ENCODE data around the gene VWC2.

DNA sequence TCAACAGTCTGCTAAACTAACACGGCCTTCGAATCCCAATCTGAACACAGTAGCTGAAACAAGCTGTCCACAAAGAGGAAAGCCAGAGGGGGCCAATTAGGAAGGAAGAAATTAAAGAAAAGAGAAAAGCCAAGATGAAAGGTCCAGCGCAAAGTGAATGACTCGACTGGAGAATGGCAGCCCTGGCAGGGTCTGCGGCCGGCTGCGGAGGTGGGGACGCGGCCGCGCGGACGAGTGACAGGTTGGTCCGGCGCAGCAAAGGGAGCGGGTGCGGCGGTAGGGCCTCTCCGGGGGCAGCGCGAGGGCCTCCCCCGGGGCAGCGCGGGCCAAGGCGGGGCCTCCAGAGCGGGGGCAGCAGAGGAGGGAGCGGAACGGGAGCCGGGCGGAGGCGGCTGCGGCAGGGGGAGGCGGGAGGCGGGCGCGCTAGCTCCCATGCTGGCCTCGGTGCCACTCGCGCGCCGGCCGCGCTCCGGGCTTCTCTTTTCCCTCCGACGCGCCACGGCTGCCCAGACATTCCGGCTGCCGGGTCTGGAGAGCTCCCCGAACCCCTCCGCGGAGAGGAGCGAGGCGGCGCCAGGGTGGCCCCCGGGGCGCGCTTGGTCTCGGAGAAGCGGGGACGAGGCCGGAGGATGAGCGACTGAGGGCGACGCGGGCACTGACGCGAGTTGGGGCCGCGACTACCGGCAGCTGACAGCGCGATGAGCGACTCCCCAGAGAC lies at the start of gene VWC2:
- no peak for TF ChIP-seq POLR2A (IDR thresholded peaks at IDR 0.05)
- TF ChIP-seq, protein P1, sequence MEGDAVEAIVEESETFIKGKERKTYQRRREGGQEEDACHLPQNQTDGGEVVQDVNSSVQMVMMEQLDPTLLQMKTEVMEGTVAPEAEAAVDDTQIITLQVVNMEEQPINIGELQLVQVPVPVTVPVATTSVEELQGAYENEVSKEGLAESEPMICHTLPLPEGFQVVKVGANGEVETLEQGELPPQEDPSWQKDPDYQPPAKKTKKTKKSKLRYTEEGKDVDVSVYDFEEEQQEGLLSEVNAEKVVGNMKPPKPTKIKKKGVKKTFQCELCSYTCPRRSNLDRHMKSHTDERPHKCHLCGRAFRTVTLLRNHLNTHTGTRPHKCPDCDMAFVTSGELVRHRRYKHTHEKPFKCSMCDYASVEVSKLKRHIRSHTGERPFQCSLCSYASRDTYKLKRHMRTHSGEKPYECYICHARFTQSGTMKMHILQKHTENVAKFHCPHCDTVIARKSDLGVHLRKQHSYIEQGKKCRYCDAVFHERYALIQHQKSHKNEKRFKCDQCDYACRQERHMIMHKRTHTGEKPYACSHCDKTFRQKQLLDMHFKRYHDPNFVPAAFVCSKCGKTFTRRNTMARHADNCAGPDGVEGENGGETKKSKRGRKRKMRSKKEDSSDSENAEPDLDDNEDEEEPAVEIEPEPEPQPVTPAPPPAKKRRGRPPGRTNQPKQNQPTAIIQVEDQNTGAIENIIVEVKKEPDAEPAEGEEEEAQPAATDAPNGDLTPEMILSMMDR (IDR thresholded peaks at IDR 0.05), result no peak
- no peak for TF ChIP-seq POLR2AphosphoS5 (IDR thresholded peaks at IDR 0.05; ENCODE audit: insufficient read depth in 1 of 2, low read depth in 1 of 2)
